ENCODE measurements around the gene PKDREJ.
"Not testable (repeated sequence)": the region's sequence is repeated elsewhere in the genome, so short reads cannot be mapped to it uniquely, and the experiment has no call there.

The PKDREJ gene, protein sequence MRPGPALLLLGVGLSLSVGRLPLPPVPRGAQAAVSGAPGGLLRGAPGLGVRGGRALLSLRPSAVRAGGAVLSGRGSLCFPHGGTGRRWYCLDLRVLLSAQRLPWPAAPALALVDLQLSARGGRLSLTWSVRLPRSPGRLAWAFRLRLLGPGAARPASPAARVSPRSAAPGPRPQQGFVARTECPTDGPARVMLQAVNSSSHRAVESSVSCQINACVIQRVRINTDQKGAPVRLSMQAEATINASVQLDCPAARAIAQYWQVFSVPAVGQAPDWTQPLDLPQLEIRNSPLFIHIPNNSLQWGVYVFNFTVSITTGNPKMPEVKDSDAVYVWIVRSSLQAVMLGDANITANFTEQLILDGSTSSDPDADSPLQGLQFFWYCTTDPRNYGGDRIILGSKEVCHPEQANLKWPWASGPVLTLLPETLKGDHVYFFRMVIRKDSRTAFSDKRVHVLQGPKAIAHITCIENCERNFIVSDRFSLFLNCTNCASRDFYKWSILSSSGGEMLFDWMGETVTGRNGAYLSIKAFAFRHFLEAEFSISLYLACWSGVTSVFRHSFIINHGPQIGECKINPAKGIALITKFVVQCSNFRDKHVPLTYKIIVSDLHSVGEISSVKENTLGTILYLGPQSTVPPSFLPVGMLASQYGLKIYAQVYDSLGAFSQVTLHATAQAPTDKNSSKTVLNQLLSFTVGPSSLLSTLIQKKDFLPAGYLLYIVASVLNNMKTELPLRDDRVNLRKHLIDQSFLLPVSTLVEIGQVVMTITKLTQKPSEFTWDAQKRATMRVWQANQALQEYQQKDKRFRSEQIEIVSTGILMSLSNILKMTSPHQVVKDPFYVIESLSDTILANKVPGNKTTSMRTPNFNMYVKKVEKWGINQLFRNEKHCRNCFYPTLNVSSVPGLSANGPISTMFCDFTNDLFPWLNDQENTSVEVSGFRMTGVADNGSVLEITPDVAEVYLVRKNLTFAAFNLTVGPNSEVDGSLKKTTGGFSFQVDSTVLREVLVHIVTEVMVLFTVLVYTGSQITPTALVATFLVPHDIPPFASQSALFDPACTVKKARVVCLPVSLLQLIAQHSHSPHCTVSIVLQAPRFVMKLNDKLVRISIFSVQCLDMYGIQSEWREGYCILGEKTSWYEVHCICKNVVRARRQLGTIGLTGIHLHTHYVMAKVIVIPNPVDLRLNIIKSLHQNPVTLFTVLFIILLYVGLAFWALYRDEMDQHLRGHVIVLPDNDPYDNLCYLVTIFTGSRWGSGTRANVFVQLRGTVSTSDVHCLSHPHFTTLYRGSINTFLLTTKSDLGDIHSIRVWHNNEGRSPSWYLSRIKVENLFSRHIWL (N-terminal part only)

GRCh38 chr22:46263216-46263590 lies at the start of gene PKDREJ:
Gene PKDREJ, minus strand, starts transcription at chr22:46263343. Its CDS starts 21 bp downstream, at chr22:46263322.
- no peak for DNase-seq

- DNase-seq: not testable (repeated sequence)
These were observed 49.7 kb upstream of the PKDREJ start for GRCh38 chr22:46312848-46313247.

- no peak for DNase-seq
These were observed 48.9 kb upstream of the PKDREJ start for GRCh38 chr22:46312056-46312455.

- no peak for DNase-seq
These were observed 46.5 kb upstream of the PKDREJ start for GRCh38 chr22:46309526-46310085.

DNA sequence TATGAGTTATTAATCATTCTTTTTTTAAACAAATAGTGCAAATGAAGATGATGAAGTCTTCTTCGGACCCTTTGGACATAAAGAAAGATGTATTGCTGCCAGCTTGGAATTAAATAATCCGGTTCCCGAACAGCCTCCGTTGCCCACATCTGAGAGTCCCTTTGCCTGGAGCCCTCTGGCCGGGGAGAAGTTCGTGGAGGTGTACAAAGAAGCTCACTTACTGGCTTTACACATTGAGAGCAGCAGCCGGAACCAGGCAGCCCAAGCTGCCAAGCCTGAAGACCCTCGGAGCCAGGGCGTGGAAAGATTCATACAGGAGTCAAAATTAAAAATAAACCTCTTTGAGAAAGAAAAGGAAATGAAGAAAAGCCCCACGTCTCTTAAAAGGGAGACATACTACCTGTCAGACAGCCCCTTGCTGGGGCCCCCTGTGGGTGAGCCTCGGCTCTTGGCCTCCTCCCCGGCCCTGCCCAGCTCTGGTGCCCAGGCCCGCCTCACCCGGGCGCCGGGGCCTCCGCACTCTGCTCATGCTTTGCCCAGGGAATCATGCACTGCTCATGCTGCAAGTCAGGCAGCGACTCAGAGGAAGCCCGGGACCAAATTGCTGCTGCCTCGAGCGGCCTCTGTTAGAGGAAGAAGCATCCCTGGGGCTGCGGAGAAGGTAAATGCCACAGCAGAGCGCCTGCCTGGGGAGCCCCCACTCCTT lies 45.3 kb upstream of the PKDREJ start:
- DNase-seq: no peak

GRCh38 chr22:46303347-46303965 lies 40.3 kb upstream of the PKDREJ start:
- no peak for DNase-seq

DNA sequence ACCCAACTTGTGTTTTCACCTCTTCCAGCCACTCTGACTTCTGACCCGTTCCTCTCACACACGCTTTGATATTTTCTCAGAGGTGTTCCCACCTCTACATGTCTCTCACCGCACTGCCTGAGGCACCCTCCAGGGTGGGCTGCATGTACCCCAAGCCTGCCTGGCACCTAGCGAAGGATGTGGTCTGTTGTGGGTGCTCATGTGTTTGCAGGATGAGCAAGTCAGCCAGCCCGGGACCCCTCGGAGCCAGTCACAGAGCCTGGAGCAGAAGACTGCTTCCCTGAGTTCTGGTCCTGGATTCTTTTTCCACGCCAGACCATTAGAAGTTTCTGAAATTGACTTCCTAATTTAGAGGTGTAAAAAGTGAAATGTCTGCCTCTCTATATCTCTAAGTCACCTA lies 37.3 kb upstream of the PKDREJ start:
- DNase-seq: no peak

- DNase-seq: no peak
These were observed 36.0 kb upstream of the PKDREJ start for GRCh38 chr22:46299101-46299500.

DNA sequence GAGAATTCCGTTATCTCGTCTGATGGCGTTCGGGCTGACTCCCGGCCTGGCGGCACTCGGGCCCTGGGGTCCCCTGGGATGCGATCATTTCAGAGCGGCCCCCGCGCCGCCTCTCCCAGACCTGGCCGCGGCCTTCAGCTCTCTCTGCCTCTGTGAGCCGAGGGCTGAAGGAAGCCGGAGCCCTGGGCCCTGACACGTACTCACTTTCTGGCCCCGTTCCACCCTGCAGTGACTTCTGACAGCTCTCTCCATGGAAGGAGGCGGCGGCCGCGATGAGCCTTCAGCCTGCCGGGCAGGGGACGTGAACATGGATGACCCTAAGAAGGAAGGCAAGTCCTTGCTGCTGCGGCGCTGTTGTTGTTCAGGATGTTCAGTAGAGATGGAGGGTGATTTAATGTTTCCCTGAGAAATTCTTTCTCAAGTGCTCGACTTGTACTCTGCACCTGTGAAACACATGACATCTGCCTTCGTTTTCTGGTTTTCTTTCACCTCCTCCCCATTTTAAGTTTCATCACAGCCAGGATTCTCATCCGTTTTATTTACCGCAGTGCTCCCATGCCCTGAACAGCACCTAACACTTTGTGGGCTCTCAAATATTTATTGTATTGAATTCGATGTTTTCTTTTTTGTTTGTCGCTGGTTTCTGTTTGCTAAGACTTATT lies 34.1 kb upstream of the PKDREJ start:
- DNase-seq: peak in 1 of 2 experiments; percentile 46

GRCh38 chr22:46296257-46297150 lies 33.4 kb upstream of the PKDREJ start, which contains the start of gene GTSE1:
Gene GTSE1, plus strand, starts transcription at chr22:46296870. Its CDS starts 531 bp downstream, at chr22:46297401.
- peak; percentile 90 to 96 for DNase-seq

DNA sequence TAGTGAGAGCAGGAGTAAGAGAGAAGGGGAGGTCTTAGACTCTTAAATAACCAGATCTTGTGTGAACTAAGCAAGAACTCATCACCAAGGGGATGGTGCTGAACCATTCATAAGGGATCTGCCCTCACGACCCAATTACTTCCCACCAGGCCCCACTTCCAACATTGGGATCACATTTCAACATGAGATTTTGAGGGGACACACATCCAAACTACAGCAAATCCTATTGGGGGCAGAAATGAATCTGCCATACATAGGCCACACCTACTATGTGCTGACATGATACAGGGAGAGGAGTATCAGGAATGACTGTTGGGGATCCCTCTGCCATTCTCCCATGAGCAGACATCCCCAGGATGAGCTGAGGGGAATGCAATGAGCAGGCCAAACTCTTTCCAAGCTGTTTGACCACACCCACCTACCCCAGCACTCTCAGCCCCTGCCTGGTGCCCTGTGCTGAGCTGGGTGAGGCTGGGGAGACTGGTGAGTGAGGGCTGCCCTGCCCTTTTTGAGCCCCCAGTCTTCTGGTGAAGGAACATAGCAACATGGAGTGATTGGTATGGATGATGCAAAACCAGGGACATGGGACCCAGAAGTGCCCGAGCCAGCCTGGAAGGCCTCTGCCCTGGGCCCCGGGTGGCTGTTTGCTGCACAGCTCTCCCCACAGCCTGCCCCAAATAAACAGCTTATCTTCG lies 32.3 kb upstream of the PKDREJ start:
- DNase-seq: no peak

DNA sequence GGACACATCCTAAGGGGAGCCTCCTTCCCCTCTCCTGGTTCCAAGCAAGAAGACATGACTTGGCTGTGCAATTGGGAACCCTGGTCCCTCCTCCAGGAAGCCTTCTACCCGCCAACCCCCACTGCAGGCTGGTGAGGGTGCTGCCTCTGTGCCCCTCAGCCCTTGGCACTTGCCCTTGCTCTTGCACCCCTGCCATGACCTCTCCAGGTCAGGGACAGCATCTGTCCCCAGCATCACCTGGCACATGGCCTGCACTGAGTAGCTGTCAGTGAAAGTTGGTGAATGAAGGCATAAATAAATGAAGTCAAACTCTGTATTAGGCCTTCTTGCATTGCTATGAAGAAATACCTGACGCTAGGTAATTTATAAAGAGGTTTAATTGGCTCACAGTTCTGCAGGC lies 31.6 kb upstream of the PKDREJ start:
- no peak for DNase-seq

GRCh38 chr22:46293577-46294260 lies 30.6 kb upstream of the PKDREJ start:
- peak; percentile 8 to 71 for DNase-seq

GRCh38 chr22:46292732-46293131 lies 29.6 kb upstream of the PKDREJ start:
- DNase-seq: no peak

DNA sequence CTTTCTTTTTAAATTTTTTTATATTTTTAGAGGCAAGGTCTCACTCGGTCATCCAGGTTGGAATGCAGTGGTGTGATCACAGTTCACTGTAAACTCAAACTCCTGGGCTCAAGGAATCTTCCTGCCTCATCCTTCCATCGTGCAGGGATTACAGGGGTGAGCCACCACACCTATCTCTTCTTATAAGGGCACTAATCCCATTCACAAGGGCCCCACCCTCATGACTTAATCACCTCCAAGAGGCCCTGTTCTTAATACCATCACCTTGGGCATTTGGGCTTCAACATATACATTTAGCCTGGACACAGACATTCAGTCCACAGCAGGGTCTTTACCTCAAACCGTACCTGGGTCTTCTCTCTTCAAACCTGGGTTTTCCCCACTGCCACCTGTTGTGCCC lies 29.0 kb upstream of the PKDREJ start:
- DNase-seq: no peak

DNA sequence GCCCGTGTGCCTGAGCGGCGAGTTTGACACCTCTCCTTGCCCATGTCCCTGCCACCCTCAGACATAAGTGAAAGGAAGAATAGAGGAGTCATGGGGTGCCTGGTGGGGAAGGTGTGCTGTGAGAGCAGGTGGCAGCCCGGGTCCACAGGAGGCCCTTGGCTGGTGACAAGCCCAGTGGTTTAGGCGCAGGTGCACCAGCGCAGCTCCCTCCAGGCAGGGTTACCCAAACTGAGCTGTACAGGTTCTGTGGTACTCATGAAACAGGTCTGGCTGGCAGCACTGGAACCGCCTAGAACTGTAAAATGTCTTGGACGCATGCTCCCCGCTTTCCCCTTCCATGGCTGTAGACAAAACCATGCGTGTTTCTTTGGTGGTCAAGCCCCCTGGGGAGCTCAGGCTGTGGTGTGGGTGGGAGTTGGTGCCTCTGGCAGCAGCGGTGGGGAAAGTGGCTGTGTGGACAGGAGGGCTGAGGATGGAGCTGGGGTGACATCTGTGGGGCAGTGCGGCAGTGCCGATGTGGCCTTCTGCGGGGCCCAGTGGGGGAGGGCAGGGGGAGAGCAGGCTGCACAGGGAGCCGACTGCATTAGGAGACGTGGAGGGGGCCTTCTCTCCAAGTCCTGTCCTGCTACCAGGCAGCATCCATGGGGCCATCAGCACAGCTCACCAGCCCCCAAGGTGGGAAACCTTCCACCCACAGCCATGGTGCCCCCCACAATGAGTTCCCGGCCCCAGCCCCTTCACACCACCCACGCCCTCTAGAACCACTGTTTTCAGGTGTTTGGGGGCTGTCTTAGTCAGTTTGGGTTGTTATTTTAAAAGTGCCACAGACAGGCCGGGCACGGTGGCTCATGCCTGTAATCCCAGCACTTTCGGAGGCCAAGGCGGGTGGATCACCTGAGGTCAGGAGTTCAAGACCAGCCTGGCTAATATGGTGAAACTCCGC lies 28.0 kb upstream of the PKDREJ start:
- DNase-seq: no peak

All from NCI-H526 (cell line).